Measurements from ENCODE around the gene DEUP1. TPM values are rescaled to one million over a fixed set of nuclear protein-coding genes. Genes with fewer than 3 reads are reported as not detected.

The DEUP1 gene
- total RNA-seq, 1 experiment from 2014 or later: 0.44 TPM

DNA sequence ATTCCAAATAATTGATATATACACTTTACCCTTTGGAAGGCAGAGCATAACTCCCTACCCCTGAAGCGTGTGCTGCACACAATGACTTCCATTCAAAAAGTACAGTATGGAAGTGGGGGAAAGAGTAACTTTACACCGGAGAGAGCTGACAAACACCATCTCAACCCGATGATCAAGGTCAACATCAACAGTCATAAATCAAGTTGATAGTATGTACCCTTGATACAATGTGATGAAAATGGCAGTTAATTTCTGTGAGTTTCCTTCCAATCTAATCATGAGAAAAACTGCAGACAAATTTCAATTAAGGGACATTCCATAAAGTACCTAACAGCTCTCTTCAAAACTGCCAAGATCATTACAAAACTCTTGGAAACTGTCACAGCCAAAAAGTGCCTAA lies 6.0 kb upstream of the DEUP1 start (continued):
- no peak for TF ChIP-seq RORB (CRISPR knock-in tag; IDR thresholded peaks at IDR 0.05)
- TF ChIP-seq, protein P1, sequence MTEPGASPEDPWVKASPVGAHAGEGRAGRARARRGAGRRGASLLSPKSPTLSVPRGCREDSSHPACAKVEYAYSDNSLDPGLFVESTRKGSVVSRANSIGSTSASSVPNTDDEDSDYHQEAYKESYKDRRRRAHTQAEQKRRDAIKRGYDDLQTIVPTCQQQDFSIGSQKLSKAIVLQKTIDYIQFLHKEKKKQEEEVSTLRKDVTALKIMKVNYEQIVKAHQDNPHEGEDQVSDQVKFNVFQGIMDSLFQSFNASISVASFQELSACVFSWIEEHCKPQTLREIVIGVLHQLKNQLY (CRISPR knock-in tag; IDR thresholded peaks at IDR 0.05): no peak
- no peak for TF ChIP-seq ZNF532 (CRISPR knock-in tag; IDR thresholded peaks at IDR 0.05; ENCODE audit: borderline replicate concordance)
- TF ChIP-seq ZBTB43 (CRISPR knock-in tag; IDR thresholded peaks at IDR 0.05): no peak
- no peak for TF ChIP-seq MXD4 (CRISPR knock-in tag; IDR thresholded peaks at IDR 0.05; ENCODE audit: borderline replicate concordance)
- TF ChIP-seq ZNF121 (CRISPR knock-in tag; IDR thresholded peaks at IDR 0.05): no peak
- TF ChIP-seq GRHL2 (CRISPR knock-in tag; IDR thresholded peaks at IDR 0.05; ENCODE audit: insufficient replicate concordance, severe bottlenecking): no peak
- TF ChIP-seq ZNF671 (CRISPR knock-in tag; IDR thresholded peaks at IDR 0.05): no peak
- TF ChIP-seq ZBTB21 (CRISPR knock-in tag; IDR thresholded peaks at IDR 0.05; ENCODE audit: borderline replicate concordance): no peak
- TF ChIP-seq ETV6 (CRISPR knock-in tag; IDR thresholded peaks at IDR 0.05): no peak
- no peak for TF ChIP-seq TP53 (CRISPR knock-in tag; IDR thresholded peaks at IDR 0.05)

DNA sequence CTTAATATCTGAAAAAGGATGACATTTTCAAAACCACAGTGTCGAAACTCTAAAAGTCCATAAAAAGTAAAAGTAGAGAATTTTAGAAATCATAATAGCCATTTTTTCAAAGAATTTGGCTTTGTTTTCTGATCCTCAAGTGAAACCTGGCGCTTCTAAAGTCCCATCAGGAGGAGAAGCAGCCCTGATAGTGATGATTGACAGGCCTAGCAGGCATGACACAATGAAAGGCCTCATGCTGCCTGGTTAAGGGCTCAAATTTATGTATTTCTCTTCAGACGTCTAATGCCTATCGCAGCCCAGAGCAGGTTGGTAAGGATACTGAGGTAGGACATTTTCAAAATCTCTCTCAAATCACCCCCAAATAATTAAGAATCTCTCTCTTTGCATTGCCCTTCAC lies 3.9 kb upstream of the DEUP1 start:
- H3K4me1 Mint-ChIP-seq: peaks cover 8% of the 10 kb centered on the region
- H3K36me3 Mint-ChIP-seq: no peaks in the 10 kb centered on the region
- POLR2A ChIA-PET: no interaction called here
- H3K4me3 Mint-ChIP-seq: no peak overlapping the region
- H3K27me3 Mint-ChIP-seq (ENCODE audit: low read depth): peaks cover 29% of the 10 kb centered on the region
- H3K9me3 Mint-ChIP-seq: peaks cover 7% of the 10 kb centered on the region; the same call in 1 of the 2 replicates
- no peak for ATAC-seq
- TF ChIP-seq HMGA2 (CRISPR knock-in tag; IDR thresholded peaks at IDR 0.05) (no peak), ARID4B (CRISPR knock-in tag; IDR thresholded peaks at IDR 0.05; ENCODE audit: borderline replicate concordance) (no peak), EMX1 (CRISPR knock-in tag; IDR thresholded peaks at IDR 0.05) (no peak), ZNF416 (CRISPR knock-in tag; IDR thresholded peaks at IDR 0.05) (no peak), MYBL2 (CRISPR knock-in tag; IDR thresholded peaks at IDR 0.05) (no peak), ZNF423 (CRISPR knock-in tag; IDR thresholded peaks at IDR 0.05) (no peak), CBFB (CRISPR knock-in tag; IDR thresholded peaks at IDR 0.05; ENCODE audit: low read depth) (no peak), IRF2 (CRISPR knock-in tag; IDR thresholded peaks at IDR 0.05; ENCODE audit: borderline replicate concordance, low read depth) (no peak)
- TF ChIP-seq, protein P2, sequence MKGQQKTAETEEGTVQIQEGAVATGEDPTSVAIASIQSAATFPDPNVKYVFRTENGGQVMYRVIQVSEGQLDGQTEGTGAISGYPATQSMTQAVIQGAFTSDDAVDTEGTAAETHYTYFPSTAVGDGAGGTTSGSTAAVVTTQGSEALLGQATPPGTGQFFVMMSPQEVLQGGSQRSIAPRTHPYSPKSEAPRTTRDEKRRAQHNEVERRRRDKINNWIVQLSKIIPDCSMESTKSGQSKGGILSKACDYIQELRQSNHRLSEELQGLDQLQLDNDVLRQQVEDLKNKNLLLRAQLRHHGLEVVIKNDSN (CRISPR knock-in tag; IDR thresholded peaks at IDR 0.05): no peak
- TF ChIP-seq, protein P3, sequence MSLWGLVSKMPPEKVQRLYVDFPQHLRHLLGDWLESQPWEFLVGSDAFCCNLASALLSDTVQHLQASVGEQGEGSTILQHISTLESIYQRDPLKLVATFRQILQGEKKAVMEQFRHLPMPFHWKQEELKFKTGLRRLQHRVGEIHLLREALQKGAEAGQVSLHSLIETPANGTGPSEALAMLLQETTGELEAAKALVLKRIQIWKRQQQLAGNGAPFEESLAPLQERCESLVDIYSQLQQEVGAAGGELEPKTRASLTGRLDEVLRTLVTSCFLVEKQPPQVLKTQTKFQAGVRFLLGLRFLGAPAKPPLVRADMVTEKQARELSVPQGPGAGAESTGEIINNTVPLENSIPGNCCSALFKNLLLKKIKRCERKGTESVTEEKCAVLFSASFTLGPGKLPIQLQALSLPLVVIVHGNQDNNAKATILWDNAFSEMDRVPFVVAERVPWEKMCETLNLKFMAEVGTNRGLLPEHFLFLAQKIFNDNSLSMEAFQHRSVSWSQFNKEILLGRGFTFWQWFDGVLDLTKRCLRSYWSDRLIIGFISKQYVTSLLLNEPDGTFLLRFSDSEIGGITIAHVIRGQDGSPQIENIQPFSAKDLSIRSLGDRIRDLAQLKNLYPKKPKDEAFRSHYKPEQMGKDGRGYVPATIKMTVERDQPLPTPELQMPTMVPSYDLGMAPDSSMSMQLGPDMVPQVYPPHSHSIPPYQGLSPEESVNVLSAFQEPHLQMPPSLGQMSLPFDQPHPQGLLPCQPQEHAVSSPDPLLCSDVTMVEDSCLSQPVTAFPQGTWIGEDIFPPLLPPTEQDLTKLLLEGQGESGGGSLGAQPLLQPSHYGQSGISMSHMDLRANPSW (CRISPR knock-in tag; conservative IDR thresholded peaks at IDR 0.05; ENCODE audit: low read depth): no peak
- no peak overlapping the region for H3K27ac Mint-ChIP-seq
- CTCF ChIA-PET: no interaction called here
- DNase-seq (ENCODE audit: low spot score): no peak
